HL-60 (cell line): ENCODE results near the gene IFRD2.

Source experiments
- DNase-seq, 2 experiments: peaks; one replicate each; pipeline ENCODE4 v3.0.0-alpha.2; 2010 to 2020; ENCODE audit warnings: low read depth in 1 of 2, low spot score in 1 of 2
- H3K27ac ChIP-seq: fragments of 250-450 bp; sonication (Bioruptor Pico); replicated peaks from 2 replicates; pipeline ENCODE4 v1.5.1; 2020; ENCODE audit warnings: mild to moderate bottlenecking, moderate library complexity
- H3K27me3 ChIP-seq: fragments of 250-450 bp; sonication (Bioruptor Pico); 2 replicates; pipeline ENCODE4 v1.5.1; 2021; ENCODE audit warnings: mild to moderate bottlenecking, moderate library complexity; ENCODE audit not compliant: insufficient read depth, poor library complexity, severe bottlenecking
- H3K4me3 ChIP-seq: replicated peaks from 2 replicates; pipeline ENCODE4 v1.5.1; 2011; ENCODE audit warnings: mild to moderate bottlenecking, control low read depth, low read length; ENCODE audit not compliant: insufficient read depth
- CTCF ChIP-seq: IDR thresholded peaks from one replicate; pipeline ENCODE4 v1.5.1; 2011; ENCODE audit warnings: low read length, control low read depth, inconsistent platforms; ENCODE audit not compliant: insufficient read depth
- GABPA ChIP-seq: IDR thresholded peaks from 2 replicates; pipeline ENCODE4 v1.6.1; 2012; ENCODE audit warnings: low read depth
- POLR2AphosphoS5 ChIP-seq: IDR thresholded peaks from 2 replicates; pipeline ENCODE4 v1.6.1; 2012; ENCODE audit warnings: low read depth
- REST ChIP-seq: IDR thresholded peaks from 2 replicates; pipeline ENCODE4 v1.6.1; 2012; ENCODE audit warnings: low read depth; ENCODE audit not compliant: insufficient replicate concordance
- SPI1 ChIP-seq: IDR thresholded peaks from 2 replicates; pipeline ENCODE4 v1.6.1; 2012; ENCODE audit warnings: low read depth, mild to moderate bottlenecking, borderline replicate concordance

Gene IFRD2

GRCh38 chr3:50270422-50271224, 21.6 kb downstream of the IFRD2 start:
- no peak overlapping the region for H3K27ac ChIP-seq
- no peak for DNase-seq
- peaks cover 34% of the 10 kb centered on the region for H3K27me3 ChIP-seq
- no peak for TF ChIP-seq GABPA
- no peak for TF ChIP-seq POLR2AphosphoS5
- TF ChIP-seq CTCF = no peak
- TF ChIP-seq REST = no peak
- TF ChIP-seq SPI1 = no peak
- no peak overlapping the region for H3K4me3 ChIP-seq

- no peak for DNase-seq
- no peak overlapping the region for H3K4me3 ChIP-seq
- peaks cover 28% of the 10 kb centered on the region for H3K27me3 ChIP-seq
- H3K27ac ChIP-seq = no peak overlapping the region
- TF ChIP-seq SPI1 (no peak), CTCF (no peak), POLR2AphosphoS5 (no peak), GABPA (no peak), REST (no peak)
Measured at GRCh38 chr3:50269977-50270413, 22.2 kb downstream of the IFRD2 start.

- Histone ChIP-seq H3K27ac (no peak overlapping the region), H3K27me3 (peaks cover 22% of the 10 kb centered on the region), H3K4me3 (no peak overlapping the region)
- TF ChIP-seq POLR2AphosphoS5 (no peak), CTCF (no peak), REST (no peak), GABPA (no peak), SPI1 (no peak)
- DNase-seq = no peak
Measured at GRCh38 chr3:50269460-50269859, 22.8 kb downstream of the IFRD2 start.
